Measurements from ENCODE around the gene SLC40A1. TPM values are rescaled to one million over a fixed set of nuclear protein-coding genes. Genes with fewer than 3 reads are reported as not detected.

SLC40A1 gene
- total RNA-seq, 1 donor: 10.9 TPM

DNA sequence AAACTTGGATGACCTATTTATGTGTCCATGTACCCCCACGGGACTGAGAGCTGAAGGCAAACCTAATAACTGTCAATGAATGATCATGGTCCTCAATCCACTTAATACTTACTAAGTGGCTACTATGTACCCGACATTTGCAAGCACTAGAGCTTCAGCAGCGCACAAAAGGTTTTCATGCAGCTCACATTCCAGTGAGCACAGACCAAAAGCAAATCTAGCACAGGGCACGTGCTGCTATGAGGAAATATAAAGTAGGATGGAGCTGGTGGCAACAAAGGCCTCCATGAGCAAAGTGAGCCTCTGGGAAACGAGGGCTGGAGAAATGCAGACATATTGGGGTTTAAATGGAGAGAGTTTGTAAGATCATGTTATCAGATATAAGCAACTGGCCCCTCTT, 3.5 kb downstream of the SLC40A1 start:
- Histone ChIP-seq H3K4me1 (ENCODE audit: insufficient read depth, low read length) (peaks cover 8% of the 10 kb centered on the region), H2AFZ (ENCODE audit: low read length) (no peak overlapping the region), H3K27me3 (ENCODE audit: insufficient read depth, low read length) (peaks cover 53% of the 10 kb centered on the region), H3K9me3 (ENCODE audit: low read depth, low read length) (no peaks in the 10 kb centered on the region), H3K36me3 (ENCODE audit: insufficient read depth, low read length) (no peaks in the 10 kb centered on the region), H3K27ac (ENCODE audit: low read depth, low read length) (no peak overlapping the region), H3K4me2 (ENCODE audit: insufficient read depth, low read length) (no peak overlapping the region), H4K20me1 (ENCODE audit: insufficient read depth, low read length) (no peaks in the 10 kb centered on the region), H3K79me2 (ENCODE audit: insufficient read depth, low read length) (no peaks in the 10 kb centered on the region), H3K4me3 (ENCODE audit: insufficient read depth, low read length) (no peak overlapping the region)
- DNase-seq (ENCODE audit: insufficient read length, low spot score, missing footprints): no peak
- TF ChIP-seq, protein P1, sequence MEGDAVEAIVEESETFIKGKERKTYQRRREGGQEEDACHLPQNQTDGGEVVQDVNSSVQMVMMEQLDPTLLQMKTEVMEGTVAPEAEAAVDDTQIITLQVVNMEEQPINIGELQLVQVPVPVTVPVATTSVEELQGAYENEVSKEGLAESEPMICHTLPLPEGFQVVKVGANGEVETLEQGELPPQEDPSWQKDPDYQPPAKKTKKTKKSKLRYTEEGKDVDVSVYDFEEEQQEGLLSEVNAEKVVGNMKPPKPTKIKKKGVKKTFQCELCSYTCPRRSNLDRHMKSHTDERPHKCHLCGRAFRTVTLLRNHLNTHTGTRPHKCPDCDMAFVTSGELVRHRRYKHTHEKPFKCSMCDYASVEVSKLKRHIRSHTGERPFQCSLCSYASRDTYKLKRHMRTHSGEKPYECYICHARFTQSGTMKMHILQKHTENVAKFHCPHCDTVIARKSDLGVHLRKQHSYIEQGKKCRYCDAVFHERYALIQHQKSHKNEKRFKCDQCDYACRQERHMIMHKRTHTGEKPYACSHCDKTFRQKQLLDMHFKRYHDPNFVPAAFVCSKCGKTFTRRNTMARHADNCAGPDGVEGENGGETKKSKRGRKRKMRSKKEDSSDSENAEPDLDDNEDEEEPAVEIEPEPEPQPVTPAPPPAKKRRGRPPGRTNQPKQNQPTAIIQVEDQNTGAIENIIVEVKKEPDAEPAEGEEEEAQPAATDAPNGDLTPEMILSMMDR (IDR thresholded peaks at IDR 0.05; ENCODE audit: extremely low read depth, low read depth, low read length): no peak

DNA sequence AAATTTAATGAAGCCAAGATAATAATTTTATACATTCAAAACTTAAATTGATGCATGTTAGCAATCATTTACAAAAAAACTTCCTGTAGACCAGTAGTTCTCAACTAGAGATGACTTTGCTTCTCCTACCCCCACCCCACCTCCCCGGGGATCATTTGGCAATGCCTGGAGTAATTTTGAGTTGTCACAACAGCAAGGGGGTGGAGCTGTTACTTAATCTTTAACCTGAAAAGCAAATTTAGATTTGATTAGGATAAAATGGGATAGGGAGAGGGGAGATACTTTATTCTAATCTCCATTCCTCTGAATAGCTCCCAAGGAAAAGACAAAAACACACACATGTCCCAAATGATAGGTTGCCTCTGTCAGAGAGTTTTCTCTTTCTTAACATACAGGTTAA, 4.2 kb downstream of the SLC40A1 start:
- H3K9me3 ChIP-seq (ENCODE audit: low read depth, low read length): no peaks in the 10 kb centered on the region
- H3K4me1 ChIP-seq (ENCODE audit: insufficient read depth, low read length): peaks cover 8% of the 10 kb centered on the region
- no peak overlapping the region for H3K4me2 ChIP-seq (ENCODE audit: insufficient read depth, low read length)
- no peak overlapping the region for H3K27ac ChIP-seq (ENCODE audit: low read depth, low read length)
- H3K79me2 ChIP-seq (ENCODE audit: insufficient read depth, low read length): no peaks in the 10 kb centered on the region
- H2AFZ ChIP-seq (ENCODE audit: low read length): no peak overlapping the region
- H3K27me3 ChIP-seq (ENCODE audit: insufficient read depth, low read length): peaks cover 46% of the 10 kb centered on the region
- no peaks in the 10 kb centered on the region for H4K20me1 ChIP-seq (ENCODE audit: insufficient read depth, low read length)
- no peak overlapping the region for H3K4me3 ChIP-seq (ENCODE audit: insufficient read depth, low read length)
- TF ChIP-seq, protein P1 (IDR thresholded peaks at IDR 0.05; ENCODE audit: extremely low read depth, low read depth, low read length): no peak
- no peaks in the 10 kb centered on the region for H3K36me3 ChIP-seq (ENCODE audit: insufficient read depth, low read length)
- no peak for DNase-seq (ENCODE audit: insufficient read length, low spot score, missing footprints)

DNA sequence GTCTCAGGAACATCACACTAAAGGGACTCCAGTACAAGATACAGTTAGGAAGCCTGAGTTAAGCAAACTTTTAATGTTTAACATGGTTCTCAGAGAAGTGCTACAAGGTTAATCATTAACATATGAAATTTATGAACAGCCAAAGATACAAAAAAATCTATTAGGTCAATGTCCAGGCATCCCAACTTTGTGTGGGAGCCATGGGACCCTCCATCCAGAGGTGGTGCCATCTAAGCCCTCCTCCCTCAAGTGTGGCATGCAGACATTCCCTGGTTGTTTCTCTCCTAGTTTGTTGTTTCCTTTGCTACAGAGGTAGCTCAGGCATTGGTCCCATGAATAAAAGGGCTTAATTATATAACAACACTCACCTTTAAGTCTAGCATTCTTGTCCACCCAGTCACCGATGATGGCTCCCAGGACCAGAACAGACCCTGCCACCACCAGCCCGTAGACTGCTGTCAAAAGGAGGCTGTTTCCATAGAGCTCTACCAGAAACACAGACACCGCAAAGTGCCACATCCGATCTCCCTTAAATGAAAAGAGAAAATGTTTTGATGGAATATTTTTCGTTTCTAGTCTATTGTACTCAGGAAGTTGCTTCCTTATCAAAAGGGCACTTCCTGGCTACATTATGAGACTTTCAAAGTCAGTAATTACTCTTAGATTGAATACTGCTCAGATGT, 5.7 kb downstream of the SLC40A1 start:
- TF ChIP-seq, protein P1 (IDR thresholded peaks at IDR 0.05; ENCODE audit: extremely low read depth, low read depth, low read length): no peak
- Histone ChIP-seq H3K36me3 (ENCODE audit: insufficient read depth, low read length) (no peaks in the 10 kb centered on the region), H3K4me1 (ENCODE audit: insufficient read depth, low read length) (peaks cover 10% of the 10 kb centered on the region), H4K20me1 (ENCODE audit: insufficient read depth, low read length) (no peaks in the 10 kb centered on the region), H3K4me2 (ENCODE audit: insufficient read depth, low read length) (no peak overlapping the region), H3K9me3 (ENCODE audit: low read depth, low read length) (no peaks in the 10 kb centered on the region), H3K4me3 (ENCODE audit: insufficient read depth, low read length) (no peak overlapping the region), H3K27me3 (ENCODE audit: insufficient read depth, low read length) (peaks cover 34% of the 10 kb centered on the region), H3K27ac (ENCODE audit: low read depth, low read length) (no peak overlapping the region), H3K79me2 (ENCODE audit: insufficient read depth, low read length) (no peaks in the 10 kb centered on the region), H2AFZ (ENCODE audit: low read length) (no peak overlapping the region)
- DNase-seq (ENCODE audit: insufficient read length, low spot score, missing footprints): peak; percentile 47

DNA sequence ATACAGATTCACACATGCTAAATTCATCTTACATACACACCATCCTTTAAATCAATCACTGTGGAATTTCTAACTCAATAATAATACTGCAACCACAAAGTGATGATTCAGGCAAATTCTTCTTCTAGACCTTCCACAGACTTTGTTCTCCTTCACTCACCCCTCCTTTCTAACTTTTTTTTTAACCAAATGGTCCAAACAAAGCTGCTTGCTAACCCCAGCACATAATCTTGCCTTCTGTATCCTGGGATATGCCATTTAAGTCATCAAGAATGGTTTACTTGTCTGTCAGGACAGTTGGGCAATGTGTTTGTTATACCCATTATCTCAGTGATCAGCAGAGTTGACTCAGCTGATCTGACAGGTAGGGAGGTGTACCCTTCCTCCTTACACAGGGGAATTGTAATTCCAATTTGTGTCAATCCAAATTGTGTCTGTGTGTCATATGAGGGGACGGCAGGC, 10.0 kb downstream of the SLC40A1 start:
- TF ChIP-seq, protein P1 (IDR thresholded peaks at IDR 0.05; ENCODE audit: extremely low read depth, low read depth, low read length): no peak
- Histone ChIP-seq H4K20me1 (ENCODE audit: insufficient read depth, low read length) (no peaks in the 10 kb centered on the region), H3K9me3 (ENCODE audit: low read depth, low read length) (no peaks in the 10 kb centered on the region), H3K79me2 (ENCODE audit: insufficient read depth, low read length) (no peaks in the 10 kb centered on the region), H3K27ac (ENCODE audit: low read depth, low read length) (no peak overlapping the region), H3K27me3 (ENCODE audit: insufficient read depth, low read length) (peaks cover 3% of the 10 kb centered on the region), H3K4me1 (ENCODE audit: insufficient read depth, low read length) (peaks cover 26% of the 10 kb centered on the region), H3K36me3 (ENCODE audit: insufficient read depth, low read length) (no peaks in the 10 kb centered on the region), H3K4me3 (ENCODE audit: insufficient read depth, low read length) (no peak overlapping the region), H3K4me2 (ENCODE audit: insufficient read depth, low read length) (peak overlapping the region; percentile 2), H2AFZ (ENCODE audit: low read length) (no peak overlapping the region)
- no peak for DNase-seq (ENCODE audit: insufficient read length, low spot score, missing footprints)
